ENCODE results near the gene PSPC1. TPM values are rescaled to one million over a fixed set of nuclear protein-coding genes. Genes with fewer than 3 reads are reported as not detected.
"Not testable (repeated sequence)": the region's sequence is repeated elsewhere in the genome, so short reads cannot be mapped to it uniquely, and the experiment has no call there.

Gene PSPC1
- total RNA-seq, 1 experiment from 2014 or later: 56.4 TPM

- DNase-seq (ENCODE audit: low read depth): no peak
Observed at GRCh38 chr13:19763618-19764017, 19.1 kb downstream of the PSPC1 start.

DNA sequence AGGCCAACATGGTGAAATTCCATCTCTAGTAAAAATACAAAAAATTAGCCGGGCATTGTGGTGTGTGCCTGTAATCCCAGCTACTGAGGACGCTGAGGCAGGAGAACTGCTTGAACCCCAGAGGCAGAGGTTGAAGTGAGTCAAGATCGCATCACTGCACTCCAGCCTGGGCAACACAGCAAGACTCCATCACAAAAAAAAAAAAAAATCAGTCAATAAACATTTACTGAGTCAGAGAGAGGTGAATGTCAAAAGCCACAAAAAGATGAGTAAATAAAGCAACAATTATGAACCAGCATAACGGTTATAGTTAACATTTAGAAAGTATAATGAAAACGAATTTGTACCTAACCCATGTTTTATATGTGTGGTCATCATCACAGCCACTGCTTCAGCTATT lies 23.1 kb downstream of the PSPC1 start:
- DNase-seq (ENCODE audit: low read depth): peak; percentile 46

DNA sequence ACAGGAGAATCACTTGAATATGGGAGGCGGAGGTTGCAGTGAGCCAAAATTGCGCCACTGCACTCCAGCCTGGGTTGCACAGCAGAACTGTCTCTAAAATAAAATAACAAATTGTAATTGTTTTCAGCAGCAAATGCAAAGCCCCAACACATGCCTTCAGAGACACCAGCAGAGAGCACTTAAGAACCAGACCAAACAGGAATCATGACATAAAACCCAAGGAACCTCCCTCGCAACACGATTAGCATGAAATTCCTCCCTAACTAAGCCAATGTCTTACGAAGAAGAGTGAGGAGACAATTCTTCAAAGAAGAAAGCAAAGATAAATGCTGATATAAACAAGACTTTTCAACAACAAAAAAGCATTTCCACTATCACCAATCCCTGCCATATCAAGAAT lies 40.1 kb downstream of the PSPC1 start:
- no peak for DNase-seq (ENCODE audit: low read depth)

DNA sequence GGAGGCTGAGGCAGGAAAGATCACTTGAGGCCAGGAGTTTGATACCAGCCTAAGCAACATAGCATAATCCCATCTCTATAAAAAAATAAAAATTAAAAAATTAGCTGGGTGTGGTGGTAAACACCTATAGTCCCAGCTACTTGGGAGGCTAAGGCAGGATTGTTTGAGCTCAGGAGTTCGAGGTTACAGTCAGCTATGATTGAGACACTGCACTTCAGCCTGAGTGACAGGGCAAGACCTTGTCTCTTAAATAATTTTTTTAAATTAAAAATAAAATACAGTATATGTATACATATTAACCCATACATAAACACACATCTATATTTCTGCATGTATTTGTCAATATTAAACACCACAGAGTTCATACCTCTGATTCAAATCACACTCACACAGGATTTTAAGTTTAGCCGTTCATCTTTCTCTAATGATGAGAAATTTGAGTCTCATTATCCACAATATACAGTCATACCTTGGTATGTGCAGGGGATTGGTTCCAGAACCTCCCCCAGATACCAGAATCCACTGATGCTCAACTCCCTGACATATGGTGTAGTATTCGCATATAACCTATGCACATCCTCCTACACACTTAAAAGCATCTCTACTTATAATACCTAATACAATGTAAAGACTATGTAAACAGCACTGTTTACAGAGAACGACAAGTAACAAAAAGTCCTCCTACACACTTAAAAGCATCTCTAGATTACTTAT lies 44.7 kb downstream of the PSPC1 start:
- no peak for DNase-seq (ENCODE audit: low read depth)

DNA sequence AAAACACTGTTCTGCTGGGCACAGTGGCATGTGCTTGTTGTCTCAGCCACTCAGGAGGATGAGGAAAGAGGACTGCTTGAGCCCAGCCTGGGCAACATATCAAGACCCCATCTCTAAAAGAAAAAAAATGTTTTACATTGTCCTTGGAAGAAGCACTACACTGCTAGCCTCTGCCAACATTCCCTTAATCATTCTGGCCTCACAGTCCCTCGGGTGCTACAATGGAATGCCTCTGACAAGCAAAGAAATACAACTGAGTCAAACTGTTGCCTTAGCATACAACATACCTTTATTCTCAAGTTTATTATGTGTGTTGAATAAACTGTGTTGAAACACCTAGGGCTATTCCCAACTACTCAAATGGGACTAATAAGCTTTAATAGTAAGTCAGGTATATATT lies 56.1 kb downstream of the PSPC1 start:
- no peak for DNase-seq (ENCODE audit: low read depth)

GRCh38 chr13:19725320-19725719 lies 57.4 kb downstream of the PSPC1 start:
- DNase-seq (ENCODE audit: low read depth): no peak

DNA sequence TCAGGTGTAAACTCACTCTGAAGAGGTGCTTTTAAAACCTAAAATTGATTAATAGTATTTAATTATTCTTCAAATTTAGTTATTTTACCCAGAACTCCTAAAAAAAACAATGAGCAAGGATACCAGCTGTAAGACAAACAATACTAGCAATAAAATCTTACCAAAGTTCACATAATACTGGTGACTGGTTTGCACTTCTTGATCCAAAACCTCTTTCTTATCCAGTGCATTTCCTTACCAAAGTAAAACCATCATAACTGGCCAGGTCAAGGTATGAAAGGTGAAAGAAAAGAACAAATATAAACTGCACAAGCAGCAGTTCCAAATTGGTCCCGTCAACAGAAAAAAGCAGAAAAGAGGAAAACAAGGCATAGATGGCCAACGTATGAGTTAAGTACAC lies 62.7 kb downstream of the PSPC1 start:
- no peak for DNase-seq (ENCODE audit: low read depth)

DNA sequence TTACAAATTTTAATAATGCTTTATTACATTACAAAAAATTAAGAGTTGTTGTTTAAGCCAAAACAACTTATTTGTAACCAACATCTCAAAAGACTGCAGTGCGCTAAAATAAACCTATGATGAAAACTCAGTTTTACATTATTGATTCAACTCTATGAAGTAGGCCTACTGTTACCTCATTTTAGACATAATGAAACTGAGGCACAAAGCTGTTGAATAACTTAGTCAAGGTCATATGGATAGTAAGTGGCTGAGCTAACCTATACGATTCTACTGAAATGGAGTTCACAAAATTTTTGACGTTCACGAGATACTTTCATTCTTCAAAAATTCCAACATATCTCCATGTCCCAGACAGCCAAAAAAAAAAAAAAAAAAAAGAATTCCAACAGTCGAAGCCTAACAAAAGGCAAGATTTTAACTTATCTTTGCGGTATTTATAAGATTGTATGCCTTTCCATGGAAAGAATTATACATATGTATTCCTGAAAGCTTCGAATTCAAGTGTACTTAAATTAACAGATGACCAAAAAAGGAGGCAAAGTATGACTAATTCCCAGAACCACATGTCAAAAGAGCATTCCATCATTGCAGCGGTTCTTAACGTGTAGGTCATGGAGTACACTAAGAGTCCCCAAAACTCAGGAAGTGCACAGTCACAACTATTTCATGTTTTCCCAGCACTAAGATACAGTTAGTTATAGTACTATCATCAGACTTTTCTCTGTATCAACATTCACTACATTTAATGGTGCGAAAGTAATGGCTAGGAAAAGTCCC lies 69.4 kb downstream of the PSPC1 start:
- peak; percentile 53 for DNase-seq (ENCODE audit: low read depth)

- not testable (repeated sequence) for DNase-seq (ENCODE audit: low read depth)
Observed at GRCh38 chr13:19709782-19710181, 73.0 kb downstream of the PSPC1 start.

GRCh38 chr13:19709039-19709438 lies 73.7 kb downstream of the PSPC1 start:
- DNase-seq (ENCODE audit: low read depth): not testable (repeated sequence)

DNA sequence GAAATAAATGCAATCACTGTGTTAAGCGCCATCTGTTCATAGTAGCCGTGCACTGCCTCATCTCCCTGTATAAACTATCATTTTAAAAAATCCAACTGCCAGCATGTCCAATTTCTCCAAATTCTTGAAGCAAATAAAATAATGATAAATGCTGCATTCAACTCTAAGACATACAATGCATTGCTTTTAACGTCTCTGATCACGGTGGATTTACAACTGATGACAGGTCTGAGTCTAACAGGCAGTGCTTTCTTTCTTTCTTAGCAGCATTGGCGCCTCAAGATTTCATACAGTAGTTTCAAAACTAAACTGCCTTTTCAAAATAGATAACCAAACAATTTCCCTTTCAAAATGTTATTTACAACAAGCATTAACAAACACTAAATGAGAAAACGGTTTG lies 78.5 kb downstream of the PSPC1 start:
- not testable (repeated sequence) for DNase-seq (ENCODE audit: low read depth)

DNA sequence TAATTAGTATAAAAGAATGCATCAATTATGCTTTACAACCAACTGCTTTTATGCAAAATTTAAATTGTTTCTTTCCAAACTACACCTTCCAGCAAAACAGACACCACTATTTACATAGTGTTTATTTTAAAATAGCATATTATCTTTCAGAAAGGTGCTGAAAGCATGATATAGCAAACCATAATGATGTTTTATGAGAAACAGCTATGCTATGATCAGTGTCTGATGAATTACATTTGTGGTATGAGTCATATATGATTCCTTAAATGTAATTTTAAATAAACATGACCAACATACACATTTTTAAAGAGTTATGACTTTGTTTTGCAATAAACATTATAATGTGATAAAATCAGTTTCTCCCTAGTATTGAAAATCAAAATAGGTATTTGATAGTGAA lies 81.1 kb downstream of the PSPC1 start:
- DNase-seq (ENCODE audit: low read depth): not testable (repeated sequence)

- not testable (repeated sequence) for DNase-seq (ENCODE audit: low read depth)
Observed at GRCh38 chr13:19700963-19701362, 81.8 kb downstream of the PSPC1 start.

DNA sequence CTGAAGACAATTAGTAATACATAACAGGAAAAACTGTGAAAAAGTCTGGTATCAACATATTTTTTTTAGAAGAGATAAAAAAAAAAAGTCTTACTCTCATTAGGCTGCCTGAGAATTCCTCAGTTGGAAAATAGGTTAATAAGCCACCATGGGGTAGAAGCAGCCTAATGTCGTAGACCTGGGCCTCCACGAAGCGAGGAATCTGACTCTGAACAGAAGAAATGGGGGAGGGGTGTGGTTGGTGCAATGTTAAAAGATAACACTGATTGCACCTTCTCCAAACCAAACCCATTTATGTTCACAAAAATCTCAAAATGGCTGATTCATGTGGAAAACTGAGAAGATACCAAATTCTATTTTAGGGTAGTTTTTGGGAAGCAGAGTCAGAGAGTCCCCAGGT lies 86.9 kb downstream of the PSPC1 start:
- no peak for DNase-seq (ENCODE audit: low read depth)

GRCh38 chr13:19695428-19695827 lies 87.3 kb downstream of the PSPC1 start:
- no peak for DNase-seq (ENCODE audit: low read depth)

DNA sequence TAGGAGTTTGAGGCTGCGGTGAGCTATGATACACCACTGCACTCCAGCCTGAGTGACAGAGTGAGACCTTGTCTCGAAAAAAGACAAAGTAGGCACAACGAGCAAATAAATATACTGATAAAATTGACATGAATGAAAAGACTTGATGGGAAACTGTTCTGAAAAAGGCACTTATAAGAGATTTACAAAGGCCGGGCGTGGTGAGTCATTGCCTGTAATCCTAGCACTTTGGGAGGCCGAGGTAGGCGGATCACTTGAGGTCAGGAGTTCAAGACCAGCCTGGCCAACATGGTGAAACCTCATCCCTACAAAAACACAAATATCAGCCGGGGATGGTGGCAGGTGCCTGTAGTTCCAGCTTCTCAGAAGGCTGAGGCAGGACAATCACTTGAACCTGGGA lies 91.3 kb downstream of the PSPC1 start:
- DNase-seq (ENCODE audit: low read depth): peak; percentile 70

DNA sequence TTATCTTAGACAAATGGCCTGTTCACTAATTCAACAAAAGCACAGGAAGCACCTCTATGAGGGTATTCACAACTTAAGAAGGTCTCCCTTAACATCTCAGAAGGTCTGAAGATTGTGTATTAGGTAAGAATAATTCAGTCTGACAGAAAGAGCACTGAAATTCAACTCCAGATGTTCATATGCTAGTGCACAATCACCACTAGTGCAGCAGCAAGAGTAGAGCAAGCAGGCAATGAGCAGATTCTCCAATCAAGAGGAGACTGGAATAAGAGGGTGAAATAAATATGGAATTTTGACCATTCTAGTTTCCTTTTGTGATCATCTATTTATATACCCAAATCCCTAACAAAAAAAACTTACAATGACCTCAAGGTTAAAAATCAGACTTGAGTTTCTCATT lies 97.3 kb downstream of the PSPC1 start:
- DNase-seq (ENCODE audit: low read depth): no peak

DNA sequence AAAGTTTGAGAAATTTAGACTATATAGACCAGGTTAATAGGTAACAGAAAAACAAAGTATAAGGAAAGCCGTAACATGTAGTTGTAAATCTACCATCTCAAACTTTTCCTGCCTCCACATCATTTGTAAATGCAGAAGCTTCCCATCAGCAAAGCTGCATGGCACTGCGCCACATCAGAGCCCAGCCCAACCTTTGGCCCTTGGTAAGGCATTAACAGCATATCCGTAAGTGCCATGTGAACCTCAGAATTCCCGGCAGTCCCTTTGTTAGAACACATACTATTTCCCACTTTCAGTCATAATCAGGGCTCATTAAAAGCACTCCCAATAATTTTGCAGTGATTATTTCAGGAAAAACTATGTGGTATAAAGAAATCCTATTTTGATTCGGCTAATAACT lies 97.7 kb downstream of the PSPC1 start:
- no peak for DNase-seq (ENCODE audit: low read depth)

DNA sequence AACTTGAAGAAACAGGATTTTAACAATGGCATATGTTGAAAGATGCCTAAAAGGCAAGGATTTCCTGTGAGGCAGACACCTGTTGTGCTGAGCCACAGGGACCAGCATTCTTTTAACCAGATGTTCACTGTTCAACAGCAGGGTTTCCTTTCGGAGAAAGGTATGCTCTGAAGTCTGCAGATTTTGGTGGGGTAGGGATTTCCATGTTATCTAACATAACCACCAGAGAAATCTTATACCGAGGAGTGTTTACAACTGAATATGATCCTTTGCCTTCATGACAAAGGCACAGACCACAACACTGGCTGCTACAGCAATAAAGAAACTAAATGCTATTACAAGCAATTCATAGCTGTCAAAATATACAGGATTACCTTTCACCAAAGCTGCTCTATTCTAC lies 101.2 kb downstream of the PSPC1 start:
- DNase-seq (ENCODE audit: low read depth): no peak

DNA sequence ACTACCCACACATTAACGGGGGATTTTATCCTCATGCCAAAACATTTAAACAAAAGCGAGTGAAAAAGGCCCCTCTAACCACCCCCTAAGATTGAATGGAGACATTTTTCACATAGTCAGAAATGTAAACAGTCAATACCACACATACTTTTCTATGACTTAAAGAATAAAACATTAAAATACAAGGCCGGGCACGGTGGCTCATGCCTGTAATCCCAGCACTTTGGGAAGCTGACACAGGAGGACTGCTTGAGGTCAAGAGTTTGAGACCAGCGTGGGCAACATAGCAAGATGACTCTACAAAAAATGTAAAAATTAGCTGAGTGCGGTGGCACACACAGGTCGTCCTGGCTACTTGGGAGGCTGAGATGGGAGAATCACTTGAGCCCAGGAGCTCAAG lies 102.0 kb downstream of the PSPC1 start:
- DNase-seq (ENCODE audit: low read depth): no peak

GRCh38 chr13:19676168-19676567 lies 106.6 kb downstream of the PSPC1 start:
- no peak for DNase-seq (ENCODE audit: low read depth)

GRCh38 chr13:19674898-19675297 lies 107.8 kb downstream of the PSPC1 start:
- no peak for DNase-seq (ENCODE audit: low read depth)

Data from LHCN-M2 (cell line).